ENCODE measurements around the gene TUBG2.

DNA sequence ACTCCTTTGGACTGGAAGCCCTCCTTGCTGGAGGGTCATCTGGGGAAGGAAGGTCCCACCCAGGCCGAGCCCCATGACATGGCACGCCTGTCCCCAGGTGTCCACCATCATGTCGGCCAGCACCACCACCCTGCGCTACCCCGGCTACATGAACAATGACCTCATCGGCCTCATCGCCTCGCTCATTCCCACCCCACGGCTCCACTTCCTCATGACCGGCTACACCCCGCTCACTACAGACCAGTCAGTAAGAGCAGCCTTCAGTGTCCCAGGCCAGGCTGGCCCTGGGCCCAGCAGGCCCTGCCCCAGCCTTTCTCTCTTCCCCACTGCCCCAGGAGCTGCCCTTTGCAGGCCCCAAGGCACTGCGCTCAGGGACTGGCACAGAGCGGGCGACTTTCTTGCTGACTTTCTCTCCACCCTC is 6.5 kb downstream of the TUBG2 start:
- TF ChIP-seq, protein P1, sequence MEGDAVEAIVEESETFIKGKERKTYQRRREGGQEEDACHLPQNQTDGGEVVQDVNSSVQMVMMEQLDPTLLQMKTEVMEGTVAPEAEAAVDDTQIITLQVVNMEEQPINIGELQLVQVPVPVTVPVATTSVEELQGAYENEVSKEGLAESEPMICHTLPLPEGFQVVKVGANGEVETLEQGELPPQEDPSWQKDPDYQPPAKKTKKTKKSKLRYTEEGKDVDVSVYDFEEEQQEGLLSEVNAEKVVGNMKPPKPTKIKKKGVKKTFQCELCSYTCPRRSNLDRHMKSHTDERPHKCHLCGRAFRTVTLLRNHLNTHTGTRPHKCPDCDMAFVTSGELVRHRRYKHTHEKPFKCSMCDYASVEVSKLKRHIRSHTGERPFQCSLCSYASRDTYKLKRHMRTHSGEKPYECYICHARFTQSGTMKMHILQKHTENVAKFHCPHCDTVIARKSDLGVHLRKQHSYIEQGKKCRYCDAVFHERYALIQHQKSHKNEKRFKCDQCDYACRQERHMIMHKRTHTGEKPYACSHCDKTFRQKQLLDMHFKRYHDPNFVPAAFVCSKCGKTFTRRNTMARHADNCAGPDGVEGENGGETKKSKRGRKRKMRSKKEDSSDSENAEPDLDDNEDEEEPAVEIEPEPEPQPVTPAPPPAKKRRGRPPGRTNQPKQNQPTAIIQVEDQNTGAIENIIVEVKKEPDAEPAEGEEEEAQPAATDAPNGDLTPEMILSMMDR (IDR thresholded peaks at IDR 0.05; ENCODE audit: insufficient read depth, low read length, poor library complexity, severe bottlenecking), result no peak
- no peak for TF ChIP-seq EZH2phosphoT487 (conservative IDR thresholded peaks at IDR 0.05; ENCODE audit: low read length)
